Cardiac muscle cell (in vitro differentiated cells and primary cell): ENCODE measurements around the gene ZFAND2A. TPM values are rescaled to one million over a fixed set of nuclear protein-coding genes. Genes with fewer than 3 reads are reported as not detected.
"Not testable (repeated sequence)": the region's sequence is repeated elsewhere in the genome, so short reads cannot be mapped to it uniquely, and the experiment has no call there.

Experiments used
- DNase-seq, 2 donors: peaks; one replicate each; pipeline versions ENCODE4 v3.0.0 to v3.0.0-alpha.2; 2010 to 2017; ENCODE audit warnings: low read depth in 1 of 2, low spot score in 1 of 2
- H3K27ac ChIP-seq: fragments of 200-600 bp; sonication (generic); 2 replicates; pipeline ENCODE4 v1.5.1; 2016
- H3K27me3 ChIP-seq: fragments of 200-600 bp; sonication (generic); 2 replicates; pipeline ENCODE4 v1.6.0; 2016; ENCODE audit warnings: control low read depth
- H3K36me3 ChIP-seq: fragments of 200-600 bp; sonication (generic); 2 replicates; pipeline ENCODE4 v1.5.1; 2016; ENCODE audit warnings: control low read depth
- H3K4me1 ChIP-seq: fragments of 200-600 bp; sonication (generic); 2 replicates; pipeline ENCODE4 v1.8.1; 2017; ENCODE audit warnings: low read depth, mild to moderate bottlenecking, mixed run types
- H3K4me3 ChIP-seq: fragments of 200-600 bp; sonication (generic); 2 replicates; pipeline ENCODE4 v1.5.1; 2016; ENCODE audit warnings: mild to moderate bottlenecking
- H3K9me3 ChIP-seq: fragments of 200-600 bp; sonication (generic); 2 replicates; pipeline ENCODE4 v1.5.1; 2017; ENCODE audit warnings: low read depth, mild to moderate bottlenecking, control low read depth
- polyA plus RNA-seq: library from polyadenylated mRNA; unstranded; fragments of >200 nt; fragmentation: Nextera tagmentation; extraction: Ambion mirVana; gene quantifications from 2 replicates; pipeline ENCODE4 v1.2.1, GENCODE V29; 2016
- total RNA-seq: library from RNA; depleted of rRNA; stranded (reverse); fragments of >200 nt; gene quantifications from 2 replicates; pipeline ENCODE4 v1.2.3, GENCODE V29; 2016
- TF ChIP-seq, protein P1 (sequence below): IDR thresholded peaks from 2 replicates; pipeline ENCODE4 v1.5.1; 2012; ENCODE audit warnings: low read depth, mild to moderate bottlenecking, low read length

The ZFAND2A gene
- total and polyA plus RNA-seq, 2 experiments from 2014 or later, result 6.0 to 24.6 TPM

GRCh38 chr7:1200045-1200444 lies 40.0 kb upstream of the ZFAND2A start:
- Histone ChIP-seq H3K4me1 (no peaks in the 10 kb centered on the region), H3K4me3 (no peak overlapping the region), H3K9me3 (no peaks in the 10 kb centered on the region), H3K36me3 (no peaks in the 10 kb centered on the region), H3K27me3 (peaks cover 5% of the 10 kb centered on the region), H3K27ac (no peak overlapping the region)
- peak in 1 of 2 donors; percentile 67 for DNase-seq
- TF ChIP-seq, protein P1, sequence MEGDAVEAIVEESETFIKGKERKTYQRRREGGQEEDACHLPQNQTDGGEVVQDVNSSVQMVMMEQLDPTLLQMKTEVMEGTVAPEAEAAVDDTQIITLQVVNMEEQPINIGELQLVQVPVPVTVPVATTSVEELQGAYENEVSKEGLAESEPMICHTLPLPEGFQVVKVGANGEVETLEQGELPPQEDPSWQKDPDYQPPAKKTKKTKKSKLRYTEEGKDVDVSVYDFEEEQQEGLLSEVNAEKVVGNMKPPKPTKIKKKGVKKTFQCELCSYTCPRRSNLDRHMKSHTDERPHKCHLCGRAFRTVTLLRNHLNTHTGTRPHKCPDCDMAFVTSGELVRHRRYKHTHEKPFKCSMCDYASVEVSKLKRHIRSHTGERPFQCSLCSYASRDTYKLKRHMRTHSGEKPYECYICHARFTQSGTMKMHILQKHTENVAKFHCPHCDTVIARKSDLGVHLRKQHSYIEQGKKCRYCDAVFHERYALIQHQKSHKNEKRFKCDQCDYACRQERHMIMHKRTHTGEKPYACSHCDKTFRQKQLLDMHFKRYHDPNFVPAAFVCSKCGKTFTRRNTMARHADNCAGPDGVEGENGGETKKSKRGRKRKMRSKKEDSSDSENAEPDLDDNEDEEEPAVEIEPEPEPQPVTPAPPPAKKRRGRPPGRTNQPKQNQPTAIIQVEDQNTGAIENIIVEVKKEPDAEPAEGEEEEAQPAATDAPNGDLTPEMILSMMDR, result no peak

- TF ChIP-seq, protein P1, result no peak
- no peak overlapping the region for H3K4me3 ChIP-seq
- peak in 1 of 2 donors; percentile 27 for DNase-seq
- no peaks in the 10 kb centered on the region for H3K9me3 ChIP-seq
- H3K27ac ChIP-seq, result no peak overlapping the region
- H3K27me3 ChIP-seq, result peaks cover 24% of the 10 kb centered on the region
- no peaks in the 10 kb centered on the region for H3K36me3 ChIP-seq
- H3K4me1 ChIP-seq, result no peaks in the 10 kb centered on the region
Measured at GRCh38 chr7:1197997-1198625, 38.1 kb upstream of the ZFAND2A start.

DNA sequence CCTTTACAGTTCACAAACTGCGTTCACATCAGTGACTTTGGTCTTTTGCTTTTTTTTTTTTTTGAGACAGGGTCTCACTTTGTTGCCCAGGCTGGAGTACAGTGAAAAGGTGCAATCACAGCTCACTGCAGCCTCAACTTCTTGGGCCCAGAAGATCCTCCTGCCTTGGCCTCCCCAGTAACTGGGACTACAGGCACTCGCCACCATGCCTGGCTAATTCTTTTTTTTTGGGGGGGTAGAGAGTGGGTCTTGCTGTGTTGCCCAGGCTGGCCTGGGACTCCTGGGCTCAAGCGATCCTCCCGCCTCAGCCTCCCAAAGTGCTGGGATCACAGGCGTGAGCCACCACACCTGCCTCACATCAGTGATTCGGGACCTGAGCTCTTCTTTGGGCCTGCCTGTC lies 37.0 kb upstream of the ZFAND2A start:
- DNase-seq, result no peak
- no peaks in the 10 kb centered on the region for H3K36me3 ChIP-seq
- H3K4me3 ChIP-seq, result no peak overlapping the region
- TF ChIP-seq, protein P1, result no peak
- H3K9me3 ChIP-seq, result no peaks in the 10 kb centered on the region
- no peak overlapping the region for H3K27ac ChIP-seq
- H3K27me3 ChIP-seq, result peaks cover 24% of the 10 kb centered on the region
- no peaks in the 10 kb centered on the region for H3K4me1 ChIP-seq

GRCh38 chr7:1196441-1196840 lies 36.4 kb upstream of the ZFAND2A start:
- H3K9me3 ChIP-seq, H3K4me1 ChIP-seq, H3K36me3 ChIP-seq, H3K27ac ChIP-seq, DNase-seq, H3K4me3 ChIP-seq: not testable (repeated sequence)
- H3K27me3 ChIP-seq, result peaks cover 24% of the 10 kb centered on the region

GRCh38 chr7:1193593-1194424 lies 33.8 kb upstream of the ZFAND2A start:
- H3K27ac ChIP-seq, result no peak overlapping the region
- DNase-seq, result peak; percentile 36 to 54
- TF ChIP-seq, protein P1, result peak; percentile 39
- no peaks in the 10 kb centered on the region for H3K4me1 ChIP-seq
- H3K4me3 ChIP-seq, result no peak overlapping the region
- peaks cover 27% of the 10 kb centered on the region for H3K27me3 ChIP-seq
- H3K36me3 ChIP-seq, result no peaks in the 10 kb centered on the region
- H3K9me3 ChIP-seq, result no peaks in the 10 kb centered on the region

DNA sequence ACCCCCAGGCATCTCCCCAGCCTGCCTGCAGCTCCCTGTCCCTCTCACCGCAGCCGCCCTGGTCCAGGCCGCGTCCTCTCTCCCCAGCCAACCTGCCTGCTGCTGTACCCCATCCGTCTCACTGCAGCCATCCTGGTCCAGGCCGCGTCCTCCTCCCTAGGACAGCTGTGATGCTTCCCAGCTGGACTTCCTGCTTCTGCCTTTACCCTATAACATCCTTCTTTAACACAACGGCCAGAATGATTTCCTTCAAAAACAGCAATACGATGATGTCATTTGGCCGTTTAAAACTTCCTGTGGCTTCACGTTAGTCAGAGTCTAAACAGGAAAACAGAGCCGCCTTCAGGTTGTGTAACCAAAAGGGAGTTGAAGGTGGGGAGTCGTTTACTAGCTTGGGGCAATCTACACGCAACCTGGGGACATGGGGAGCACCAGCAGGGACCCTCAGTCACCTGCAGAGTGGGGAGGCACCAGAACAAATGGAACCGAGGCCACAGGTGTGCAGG lies 32.2 kb upstream of the ZFAND2A start:
- H3K4me1 ChIP-seq, result no peaks in the 10 kb centered on the region
- H3K27me3 ChIP-seq, result peaks cover 31% of the 10 kb centered on the region
- no peak overlapping the region for H3K4me3 ChIP-seq
- no peaks in the 10 kb centered on the region for H3K36me3 ChIP-seq
- no peak overlapping the region for H3K27ac ChIP-seq
- no peaks in the 10 kb centered on the region for H3K9me3 ChIP-seq
- TF ChIP-seq, protein P1, result peak; percentile 32
- DNase-seq, result peak in 1 of 2 donors; percentile 92
